ENCODE data around the gene PITPNC1.

DNA sequence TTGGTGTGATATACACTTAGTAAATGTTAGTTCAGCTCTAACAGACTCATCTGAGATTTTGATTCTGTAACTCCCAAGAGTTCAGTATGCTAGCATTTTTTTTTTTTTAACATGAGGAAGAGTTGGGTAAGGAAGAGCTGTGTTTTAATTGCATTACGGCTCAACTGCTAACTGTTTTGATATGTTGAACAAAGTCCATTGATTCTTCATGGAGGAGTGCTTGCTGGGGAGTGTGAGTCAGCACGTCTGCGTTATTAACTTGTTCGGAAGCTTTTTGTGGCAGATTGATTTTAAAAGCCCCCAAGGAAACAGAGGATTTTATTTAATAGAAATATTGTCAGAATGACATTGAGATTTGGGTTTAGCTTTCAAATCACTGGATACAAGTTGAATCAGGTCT is 45.8 kb downstream of the PITPNC1 start:
- TF ChIP-seq, protein P1, sequence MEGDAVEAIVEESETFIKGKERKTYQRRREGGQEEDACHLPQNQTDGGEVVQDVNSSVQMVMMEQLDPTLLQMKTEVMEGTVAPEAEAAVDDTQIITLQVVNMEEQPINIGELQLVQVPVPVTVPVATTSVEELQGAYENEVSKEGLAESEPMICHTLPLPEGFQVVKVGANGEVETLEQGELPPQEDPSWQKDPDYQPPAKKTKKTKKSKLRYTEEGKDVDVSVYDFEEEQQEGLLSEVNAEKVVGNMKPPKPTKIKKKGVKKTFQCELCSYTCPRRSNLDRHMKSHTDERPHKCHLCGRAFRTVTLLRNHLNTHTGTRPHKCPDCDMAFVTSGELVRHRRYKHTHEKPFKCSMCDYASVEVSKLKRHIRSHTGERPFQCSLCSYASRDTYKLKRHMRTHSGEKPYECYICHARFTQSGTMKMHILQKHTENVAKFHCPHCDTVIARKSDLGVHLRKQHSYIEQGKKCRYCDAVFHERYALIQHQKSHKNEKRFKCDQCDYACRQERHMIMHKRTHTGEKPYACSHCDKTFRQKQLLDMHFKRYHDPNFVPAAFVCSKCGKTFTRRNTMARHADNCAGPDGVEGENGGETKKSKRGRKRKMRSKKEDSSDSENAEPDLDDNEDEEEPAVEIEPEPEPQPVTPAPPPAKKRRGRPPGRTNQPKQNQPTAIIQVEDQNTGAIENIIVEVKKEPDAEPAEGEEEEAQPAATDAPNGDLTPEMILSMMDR (IDR thresholded peaks at IDR 0.05), result no peak
- no peak for TF ChIP-seq EZH2 (IDR thresholded peaks at IDR 0.05; ENCODE audit: borderline replicate concordance, insufficient read depth, low read depth, low read length, poor library complexity, severe bottlenecking)
